Left ventricle myocardium inferior (tissue), 1 donor: ENCODE results near the gene MBNL2. TPM values are rescaled to one million over a fixed set of nuclear protein-coding genes. Genes with fewer than 3 reads are reported as not detected.

ENCODE experiments used
- DNase-seq: peaks from one replicate; pipeline ENCODE4 v3.0.0-alpha.2; 2020
- H3K27ac ChIP-seq: fragments of 200-600 bp; replicated peaks from 2 replicates; pipeline ENCODE4 v1.8.0; 2021
- H3K27me3 ChIP-seq: fragments of 200-600 bp; 2 replicates; pipeline ENCODE4 v1.8.0; 2021; ENCODE audit warnings: low read depth
- H3K36me3 ChIP-seq: fragments of 200-600 bp; 2 replicates; pipeline ENCODE4 v1.8.0; 2021
- H3K4me1 ChIP-seq: fragments of 200-600 bp; 2 replicates; pipeline ENCODE4 v1.8.0; 2021
- H3K4me3 ChIP-seq: fragments of 200-600 bp; 2 replicates; pipeline ENCODE4 v1.8.0; 2021; ENCODE audit warnings: mild to moderate bottlenecking, moderate library complexity
- H3K9me3 ChIP-seq: fragments of 200-600 bp; replicated peaks from 2 replicates; pipeline ENCODE4 v1.8.0; 2021
- CTCF ChIP-seq: fragments of 200-600 bp; IDR thresholded peaks from 2 replicates; pipeline ENCODE4 v1.8.0; 2021; ENCODE audit warnings: antibody characterized with exemption, mild to moderate bottlenecking, borderline replicate concordance
- intact Hi-C: fragments of 100-400 bp; cut with micrococcal nuclease; formaldehyde crosslinking; loops from one replicate; pipeline ENCODE4 v1.11.0; 2022
- total RNA-seq: library from RNA; stranded (reverse); fragmentation: NEBNext Ultra II Directional; extraction: Animal tissue kit (Norgen Biotek cat#: 25700); gene quantifications from one replicate; pipeline ENCODE4 v1.2.1, GENCODE V29; 2021
- donor health status: DM: no; HTN: yes; CAD: no; lungs with severe emphysema.

Gene MBNL2
- total RNA-seq, 1 donor from 2014 or later, result 76.5 TPM

DNA sequence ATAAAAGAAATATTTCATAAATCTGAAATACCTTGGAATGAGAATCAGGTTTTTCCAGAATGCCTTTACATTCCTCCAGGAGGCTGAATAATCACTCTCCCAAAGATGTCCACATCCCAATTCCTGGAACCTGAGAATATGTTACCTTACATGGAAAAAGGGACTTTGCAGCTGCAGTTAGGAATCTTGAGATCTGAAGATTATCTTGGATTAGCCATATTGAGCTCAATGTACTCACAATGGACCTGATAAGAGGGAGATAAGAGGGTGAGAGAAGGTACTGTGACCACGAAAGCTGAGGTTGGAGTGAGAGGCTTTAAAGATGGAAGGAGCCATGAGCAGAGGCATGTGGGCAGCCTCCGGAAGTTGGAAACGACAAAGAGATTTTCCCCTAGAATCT, 36.8 kb upstream of the MBNL2 start:
- no peak overlapping the region for H3K27ac ChIP-seq
- no peak for TF ChIP-seq CTCF
- H3K4me3 ChIP-seq, result no peak overlapping the region
- H3K27me3 ChIP-seq, result no peaks in the 10 kb centered on the region
- no peaks in the 10 kb centered on the region for H3K36me3 ChIP-seq
- no peaks in the 10 kb centered on the region for H3K4me1 ChIP-seq
- DNase-seq, result no peak
- intact Hi-C loops, result no loop called here
- no peaks in the 10 kb centered on the region for H3K9me3 ChIP-seq

GRCh38 chr13:97185751-97186150, 36.4 kb upstream of the MBNL2 start:
- intact Hi-C loops, result no loop called here

GRCh38 chr13:97188207-97188606, 33.9 kb upstream of the MBNL2 start:
- intact Hi-C loops, result no loop called here
- DNase-seq, result no peak
- H3K4me1 ChIP-seq, result no peaks in the 10 kb centered on the region
- H3K36me3 ChIP-seq, result no peaks in the 10 kb centered on the region
- H3K9me3 ChIP-seq, result no peaks in the 10 kb centered on the region
- no peak overlapping the region for H3K27ac ChIP-seq
- H3K27me3 ChIP-seq, result no peaks in the 10 kb centered on the region
- TF ChIP-seq CTCF, result no peak
- no peak overlapping the region for H3K4me3 ChIP-seq

More at GRCh38 chr13:97185751-97186150, 36.4 kb upstream of the MBNL2 start:
- Histone ChIP-seq H3K36me3 (no peaks in the 10 kb centered on the region), H3K4me1 (no peaks in the 10 kb centered on the region), H3K4me3 (no peak overlapping the region), H3K27me3 (no peaks in the 10 kb centered on the region), H3K27ac (no peak overlapping the region), H3K9me3 (no peaks in the 10 kb centered on the region)
- no peak for DNase-seq
- no peak for TF ChIP-seq CTCF

- Histone ChIP-seq H3K4me3 (no peak overlapping the region), H3K36me3 (no peaks in the 10 kb centered on the region), H3K4me1 (peaks cover 8% of the 10 kb centered on the region), H3K27me3 (no peaks in the 10 kb centered on the region), H3K27ac (no peak overlapping the region), H3K9me3 (no peaks in the 10 kb centered on the region)
- intact Hi-C loops, result no loop called here
- no peak for DNase-seq
- no peak for TF ChIP-seq CTCF
These were observed 32.2 kb upstream of the MBNL2 start for GRCh38 chr13:97189928-97190327.

DNA sequence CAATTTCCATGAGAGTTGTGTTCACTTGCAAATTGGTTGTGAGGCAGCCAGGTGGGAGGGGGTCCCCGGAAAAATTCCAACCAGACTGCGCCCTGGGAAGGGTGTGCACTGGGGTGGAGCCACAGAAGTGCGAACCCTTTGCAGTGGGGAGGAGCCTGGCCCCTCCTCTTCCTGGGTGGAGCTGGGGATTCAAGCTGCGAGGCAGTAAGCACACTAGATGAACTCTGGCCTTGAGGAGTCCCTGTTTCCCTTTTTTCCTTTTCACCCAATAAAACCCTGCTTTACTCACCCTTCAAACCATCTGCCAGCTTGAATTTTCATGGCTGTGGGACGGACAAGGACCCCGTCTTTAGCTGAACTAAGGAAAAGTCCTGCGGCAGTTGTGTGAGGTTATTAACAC, 31.0 kb upstream of the MBNL2 start:
- no peaks in the 10 kb centered on the region for H3K27me3 ChIP-seq
- TF ChIP-seq CTCF, result no peak
- peaks cover 9% of the 10 kb centered on the region for H3K4me1 ChIP-seq
- no peaks in the 10 kb centered on the region for H3K36me3 ChIP-seq
- no peak for DNase-seq
- no peak overlapping the region for H3K27ac ChIP-seq
- H3K9me3 ChIP-seq, result no peaks in the 10 kb centered on the region
- intact Hi-C loops, result no loop called here
- H3K4me3 ChIP-seq, result no peak overlapping the region

GRCh38 chr13:97191615-97192014, 30.5 kb upstream of the MBNL2 start:
- intact Hi-C loops, result no loop called here
- H3K36me3 ChIP-seq, result no peaks in the 10 kb centered on the region

More at GRCh38 chr13:97191615-97192014, 30.5 kb upstream of the MBNL2 start:
- TF ChIP-seq CTCF, result no peak
- Histone ChIP-seq H3K4me3 (no peak overlapping the region), H3K4me1 (peaks cover 9% of the 10 kb centered on the region), H3K27ac (no peak overlapping the region), H3K27me3 (no peaks in the 10 kb centered on the region), H3K9me3 (no peaks in the 10 kb centered on the region)
- no peak for DNase-seq
